CD4-positive, alpha-beta T cell (primary cell): ENCODE results near the gene LRRC45. TPM values are rescaled to one million over a fixed set of nuclear protein-coding genes. Genes with fewer than 3 reads are reported as not detected.

ENCODE experiments used
- ATAC-seq: fragments of 200-7000 bp; cut with Tn5 transposase; one replicate; pipeline ENCODE4 v1.10.0; 2022; ENCODE audit warnings: mild to moderate bottlenecking; ENCODE audit not compliant: poor library complexity
- CTCF ChIA-PET: fragments of 350-600 bp; sonication (Branson Sonifier 250); formaldehyde crosslinking; loops from one replicate; lab custom pipeline; 2021; ENCODE audit warnings: antibody characterized with exemption, inconsistent platforms; lab: Charles Lee
- POLR2A ChIA-PET: fragments of 350-600 bp; sonication (Branson Sonifier 250); formaldehyde crosslinking; loops from one replicate; lab custom pipeline; 2021; ENCODE audit warnings: antibody characterized with exemption, inconsistent platforms; lab: Charles Lee
- DNase-seq, 14 experiments: peaks; one replicate each; pipeline ENCODE4 v3.0.0-alpha.2; 2013 to 2020; ENCODE audit warnings: mixed read lengths in 2 of 14
- H3K27ac ChIP-seq, 2 donors: one replicate each; pipeline versions ENCODE4 v1.5.1 to v1.7.0; 2013; ENCODE audit warnings: low read length in 2 of 2, low read depth in 1 of 2, mild to moderate bottlenecking in 1 of 2
- H3K27me3 ChIP-seq, 2 experiments: 1 replicate in 1 of 2; 2 replicates in 1 of 2; pipeline versions ENCODE4 v1.6.1 to v1.7.0; 2013; ENCODE audit warnings: low read length in 2 of 2, control low read depth in 1 of 2, mild to moderate bottlenecking in 1 of 2, moderate library complexity in 1 of 2; ENCODE audit not compliant: insufficient read depth in 2 of 2, control insufficient read depth in 1 of 2
- H3K36me3 ChIP-seq: one replicate; pipeline ENCODE4 v1.6.1; 2013; ENCODE audit warnings: low read length, control low read depth; ENCODE audit not compliant: insufficient read depth
- H3K4me1 ChIP-seq: one replicate; pipeline ENCODE4 v1.6.1; 2013; ENCODE audit warnings: low read length, control low read depth; ENCODE audit not compliant: insufficient read depth
- H3K4me3 ChIP-seq: one replicate; pipeline ENCODE4 v1.5.1; 2013; ENCODE audit warnings: mild to moderate bottlenecking, low read length, moderate library complexity
- H3K9me3 ChIP-seq, 2 experiments: 1 replicate in 1 of 2; 2 replicates in 1 of 2; pipeline versions ENCODE4 v1.6.1 to v1.7.0; 2013; ENCODE audit warnings: low read length in 2 of 2, mild to moderate bottlenecking in 2 of 2, control low read depth in 1 of 2, moderate library complexity in 1 of 2; ENCODE audit not compliant: control insufficient read depth in 1 of 2, insufficient read depth in 1 of 2
- H3K27ac Mint-ChIP-seq: one replicate; pipeline ENCODE4 v1.8.0; 2020; ENCODE audit warnings: mixed read lengths
- H3K27me3 Mint-ChIP-seq: one replicate; pipeline ENCODE4 v1.8.0; 2021; ENCODE audit warnings: mixed read lengths
- H3K36me3 Mint-ChIP-seq: one replicate; pipeline ENCODE4 v1.8.0; 2021; ENCODE audit warnings: low read depth, mixed read lengths
- H3K4me1 Mint-ChIP-seq: one replicate; pipeline ENCODE4 v1.8.0; 2021; ENCODE audit warnings: low read depth, mixed read lengths
- H3K4me3 Mint-ChIP-seq: one replicate; pipeline ENCODE4 v1.8.0; 2020; ENCODE audit warnings: mild to moderate bottlenecking, mixed read lengths
- H3K9me3 Mint-ChIP-seq: one replicate; pipeline ENCODE4 v1.8.0; 2020; ENCODE audit warnings: mixed read lengths
- CTCF ChIP-seq: fragments of 200-600 bp; IDR thresholded peaks from one replicate; pipeline ENCODE4 v1.8.0; 2022; ENCODE audit warnings: antibody characterized with exemption, mild to moderate bottlenecking
- intact Hi-C, 2 experiments: fragments of 100-400 bp; cut with DNase I in 1 of 2; cut with micrococcal nuclease in 1 of 2; formaldehyde crosslinking; loops; one replicate each; pipeline versions ENCODE4 v1.15.1 to v1.9.0; 2023 to 2025; cut with DNase I, micrococcal nuclease
- total RNA-seq, 174 experiments: library from RNA in 2 of 174; stranded (reverse) in 2 of 174; gene quantifications; one replicate each; pipeline ENCODE4 v1.2.3 and lab custom pipeline; 2021 to 2026

LRRC45 gene
- total RNA-seq, 2 experiments from 2014 or later: 17.7 to 17.9 TPM

GRCh38 chr17:82054351-82055022 lies 31.4 kb downstream of the LRRC45 start:
- Histone ChIP-seq H3K4me1 (peaks cover 41% of the 10 kb centered on the region), H3K36me3 (peaks cover 55% of the 10 kb centered on the region), H3K27me3 (no peaks in the 10 kb centered on the region), H3K27ac (no peak overlapping the region), H3K4me3 (no peak overlapping the region), H3K9me3 (no peaks in the 10 kb centered on the region)
- peaks cover 8% of the 10 kb centered on the region for H3K4me1 Mint-ChIP-seq
- H3K27me3 Mint-ChIP-seq: no peaks in the 10 kb centered on the region
- peak overlapping the region; percentile 33 for H3K27ac Mint-ChIP-seq
- ChIA-PET CTCF (no interaction called here), POLR2A (interaction anchor here (0.7 to 4.1 kb wide), 2 partner anchors 10 to 12 kb away, joined by 3 to 16 read pairs; partner anchors contain the start of gene DUS1L)
- no peaks in the 10 kb centered on the region for H3K9me3 Mint-ChIP-seq
- no peak for TF ChIP-seq CTCF
- intact Hi-C loops: loop anchor here in 1 of 2 experiments (5.0 kb wide), 1 partner anchor 43 kb away; the partner anchor contains the start of gene FASN
- DNase-seq (peak in 1 of 14 experiments; percentile 0), ATAC-seq (no peak)
- H3K4me3 Mint-ChIP-seq: peak overlapping the region; percentile 66
- H3K36me3 Mint-ChIP-seq: peaks cover 22% of the 10 kb centered on the region

DNA sequence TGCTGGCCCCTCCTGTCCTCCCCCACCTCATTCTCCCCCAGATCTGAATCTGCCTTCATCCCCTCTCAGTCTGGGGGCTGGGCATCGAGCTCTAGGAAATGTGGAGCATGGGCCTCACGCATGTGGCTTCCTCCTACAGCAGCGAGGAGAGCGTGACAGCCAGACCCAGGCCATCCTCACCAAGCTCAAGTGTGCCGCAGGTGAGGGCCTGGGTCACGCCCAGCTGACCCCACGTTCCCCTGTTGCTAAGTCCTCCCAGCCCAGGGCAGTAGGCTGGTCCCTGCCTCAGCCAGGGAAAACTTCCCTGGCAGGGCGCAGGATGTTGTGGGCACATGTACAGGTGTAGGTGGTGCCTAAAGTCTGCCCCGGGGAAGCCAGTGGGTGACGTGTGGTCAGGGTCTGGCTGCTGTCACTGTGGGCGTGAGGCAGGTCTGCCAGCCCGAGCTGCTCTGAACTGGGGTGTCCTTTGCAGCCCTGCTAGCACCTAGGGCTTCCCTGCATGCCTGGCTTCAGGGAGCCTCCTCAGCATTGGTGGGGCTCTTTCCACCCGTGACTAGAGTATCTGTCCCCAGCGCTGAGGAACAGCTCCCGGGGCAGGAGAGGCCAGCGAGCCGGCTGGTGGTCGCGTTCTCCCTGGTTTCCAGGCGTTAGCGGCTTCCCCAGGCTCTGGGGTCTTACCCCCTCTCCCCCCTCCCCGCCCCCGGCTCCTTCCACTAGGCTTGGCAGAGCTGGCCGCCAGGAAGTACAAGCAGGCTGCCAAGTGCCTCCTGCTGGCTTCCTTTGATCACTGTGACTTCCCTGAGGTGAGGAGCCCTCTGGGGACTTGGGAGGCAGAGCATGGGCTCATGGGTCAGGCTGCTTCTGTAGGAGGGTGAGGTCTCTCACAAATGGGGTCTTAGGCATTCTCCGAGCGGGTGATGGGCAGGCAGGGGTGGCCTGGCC lies 32.2 kb downstream of the LRRC45 start:
- H3K4me1 Mint-ChIP-seq: peaks cover 6% of the 10 kb centered on the region
- peaks cover 33% of the 10 kb centered on the region for H3K4me1 ChIP-seq
- intact Hi-C loops: no loop called here
- H3K4me3 Mint-ChIP-seq: peak overlapping the region; percentile 66
- no peaks in the 10 kb centered on the region for H3K9me3 Mint-ChIP-seq
- peak overlapping the region; percentile 33 for H3K27ac Mint-ChIP-seq
- no peak overlapping the region for H3K4me3 ChIP-seq
- H3K27me3 Mint-ChIP-seq: no peaks in the 10 kb centered on the region
- ChIA-PET POLR2A (interaction anchor here (0.7 to 1.4 kb wide), 2 partner anchors 11 to 18 kb away, joined by 3 to 8 read pairs; partner anchors contain the start of gene DCXR), CTCF (no interaction called here)
- peaks cover 26% of the 10 kb centered on the region for H3K36me3 Mint-ChIP-seq
- no peak overlapping the region for H3K27ac ChIP-seq
- no peaks in the 10 kb centered on the region for H3K9me3 ChIP-seq
- ATAC-seq (no peak), DNase-seq (peak in 1 of 14 experiments; percentile 1)
- H3K36me3 ChIP-seq: peaks cover 63% of the 10 kb centered on the region
- H3K27me3 ChIP-seq: no peaks in the 10 kb centered on the region
- no peak for TF ChIP-seq CTCF

DNA sequence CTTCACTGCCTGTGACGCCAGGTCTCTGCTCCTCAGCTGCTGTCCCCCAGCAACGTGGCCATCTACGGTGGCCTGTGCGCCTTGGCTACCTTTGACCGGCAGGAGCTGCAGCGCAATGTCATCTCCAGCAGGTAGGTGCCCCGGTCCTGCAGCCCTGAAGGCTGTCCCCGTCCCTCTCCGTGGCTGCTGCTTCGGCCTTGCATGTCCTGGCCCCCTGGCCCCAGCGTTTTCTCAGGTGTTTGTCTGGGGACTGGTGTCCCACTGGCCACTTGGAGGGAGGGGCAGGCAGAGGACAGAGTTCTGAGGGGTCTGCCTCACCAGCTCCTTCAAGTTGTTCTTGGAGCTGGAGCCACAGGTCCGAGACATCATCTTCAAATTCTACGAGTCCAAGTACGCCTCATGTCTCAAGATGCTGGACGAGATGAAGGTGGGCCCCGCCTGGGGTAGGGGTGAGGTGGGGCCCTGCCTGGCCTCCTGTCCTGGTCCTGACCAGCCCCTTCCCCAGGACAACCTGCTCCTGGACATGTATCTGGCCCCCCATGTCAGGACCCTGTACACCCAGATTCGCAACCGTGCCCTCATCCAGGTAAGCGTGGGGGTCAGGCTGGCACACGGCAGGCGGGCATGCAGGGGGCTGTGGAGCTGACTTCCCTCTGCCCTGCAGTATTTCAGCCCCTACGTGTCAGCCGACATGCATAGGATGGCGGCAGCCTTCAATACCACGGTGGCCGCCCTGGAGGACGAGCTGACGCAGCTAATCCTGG lies 33.0 kb downstream of the LRRC45 start:
- peaks cover 27% of the 10 kb centered on the region for H3K36me3 Mint-ChIP-seq
- POLR2A ChIA-PET: interaction anchor here (1.4 kb wide), 1 partner anchor 19 kb away, joined by 8 read pairs; the partner anchor contains the start of gene DCXR
- Histone ChIP-seq H3K27me3 (no peaks in the 10 kb centered on the region), H3K36me3 (peaks cover 72% of the 10 kb centered on the region), H3K4me1 (peaks cover 24% of the 10 kb centered on the region), H3K4me3 (no peak overlapping the region), H3K27ac (no peak overlapping the region), H3K9me3 (no peaks in the 10 kb centered on the region)
- intact Hi-C loops: no loop called here
- no peaks in the 10 kb centered on the region for H3K4me1 Mint-ChIP-seq
- CTCF ChIA-PET: no interaction called here
- DNase-seq (peak in 1 of 14 experiments; percentile 0), ATAC-seq (no peak)
- TF ChIP-seq CTCF: no peak
- H3K9me3 Mint-ChIP-seq: no peaks in the 10 kb centered on the region
- H3K4me3 Mint-ChIP-seq: peak overlapping the region; percentile 51
- no peaks in the 10 kb centered on the region for H3K27me3 Mint-ChIP-seq
- H3K27ac Mint-ChIP-seq: no peak overlapping the region
